A549 (cell line): ENCODE results near the gene LRCOL1. TPM values are rescaled to one million over a fixed set of nuclear protein-coding genes. Genes with fewer than 3 reads are reported as not detected.

Source experiments
- ATAC-seq, 2 experiments: fragments of 200-7000 bp in 1 of 2; fragments of >200 bp in 1 of 2; cut with Nextera tagmentation in 1 of 2; cut with Tn5 transposase in 1 of 2; 3 replicates each; pipeline versions ENCODE4 v1.8.0 to v1.9.1; 2018 to 2020; ENCODE audit warnings: mild to moderate bottlenecking in 1 of 2, moderate library complexity in 1 of 2
- CTCF ChIA-PET: fragments of 300-600 bp; sonication (Branson Sonifier 250); formaldehyde crosslinking; extraction: SDS; loops from one replicate; lab custom pipeline; 2021; ENCODE audit warnings: antibody characterized with exemption, inconsistent platforms; lab: Yijun Ruan, JAX
- POLR2A ChIA-PET: fragments of 350-600 bp; formaldehyde crosslinking; extraction: SDS; loops from one replicate; lab custom pipeline; 2021; ENCODE audit warnings: antibody characterized with exemption, inconsistent platforms; lab: Yijun Ruan, JAX
- DNase-seq, 2 experiments: peaks; one replicate each; pipeline versions ENCODE4 v3.0.0 to v3.0.0-alpha.2; 2011 to 2016; ENCODE audit warnings: low read depth in 1 of 2, low spot score in 1 of 2
- FAIRE-seq: peaks from 2 replicates; lab custom pipeline; 2011; peaks lifted over from hg19 to GRCh38; lab: Jason Lieb, UNC
- H3K27ac ChIP-seq, 2 experiments: fragments of >200 bp; sonication (Bioruptor Twin); formaldehyde crosslinking; 3 replicates each; pipeline ENCODE4 v1.5.1; 2016 to 2017
- H3K4me1 ChIP-seq: fragments of >200 bp; sonication (Bioruptor Twin); formaldehyde crosslinking; 3 replicates; pipeline ENCODE4 v1.6.1; 2016
- H3K4me2 ChIP-seq: fragments of >200 bp; sonication (Bioruptor Twin); formaldehyde crosslinking; 3 replicates; pipeline ENCODE4 v1.6.1; 2016
- H3K4me3 ChIP-seq: fragments of >200 bp; sonication (Bioruptor Twin); formaldehyde crosslinking; 3 replicates; pipeline ENCODE4 v1.5.1; 2016
- H3K9me3 ChIP-seq: fragments of >200 bp; sonication (Bioruptor Twin); formaldehyde crosslinking; 3 replicates; pipeline ENCODE4 v1.6.1; 2016
- E2F6 ChIP-seq: IDR thresholded peaks from 2 replicates; pipeline ENCODE4 v1.6.1; 2012; ENCODE audit warnings: low read depth, borderline replicate concordance
- EHMT2 ChIP-seq: fragments of 200-600 bp; sonication (generic); IDR thresholded peaks from 2 replicates; pipeline ENCODE4 v1.6.1; 2016; ENCODE audit warnings: antibody characterized with exemption, low read depth, mild to moderate bottlenecking, moderate library complexity
- ELK1 ChIP-seq: fragments of 150-350 bp; IDR thresholded peaks from 2 replicates; pipeline ENCODE4 v1.6.1; 2014; ENCODE audit warnings: low read depth, mild to moderate bottlenecking, low read length
- EP300 ChIP-seq, 2 experiments: fragments of >200 bp; sonication (Bioruptor Twin); formaldehyde crosslinking; IDR thresholded peaks; 2 replicates in 1 of 2; 3 replicates in 1 of 2; pipeline ENCODE4 v1.6.1; 2016 to 2017
- GATA3 ChIP-seq: IDR thresholded peaks from 2 replicates; pipeline ENCODE4 v1.6.1; 2012; ENCODE audit warnings: borderline replicate concordance
- HES2 ChIP-seq: fragments of >200 bp; sonication (Bioruptor Twin); formaldehyde crosslinking; IDR thresholded peaks from 2 replicates; pipeline ENCODE4 v1.6.1; 2016
- JUN ChIP-seq, 2 experiments: fragments of >200 bp; sonication (Bioruptor Twin); formaldehyde crosslinking; IDR thresholded peaks; 2 replicates in 1 of 2; 3 replicates in 1 of 2; pipeline ENCODE4 v1.6.1; 2016 to 2017
- JUNB ChIP-seq: fragments of >200 bp; sonication (Bioruptor Twin); formaldehyde crosslinking; IDR thresholded peaks from 2 replicates; pipeline ENCODE4 v1.6.1; 2016
- KDM5A ChIP-seq: fragments of 200-600 bp; sonication (generic); IDR thresholded peaks from 2 replicates; pipeline ENCODE4 v1.6.1; 2016; ENCODE audit warnings: antibody characterized with exemption, mild to moderate bottlenecking
- MYC ChIP-seq: IDR thresholded peaks from 2 replicates; pipeline ENCODE4 v1.6.1; 2012; ENCODE audit warnings: mild to moderate bottlenecking, inconsistent platforms, low read length, improper control_type of control experiment, borderline replicate concordance
- NPAS2 ChIP-seq: fragments of 250-450 bp; sonication (Bioruptor Pico); IDR thresholded peaks from 2 replicates; pipeline ENCODE4 v1.8.0; 2022; ENCODE audit warnings: mild to moderate bottlenecking, moderate library complexity, borderline replicate concordance
- RAD21 ChIP-seq, 2 experiments: fragments of >200 bp in 1 of 2; sonication (Bioruptor Twin) in 1 of 2; formaldehyde crosslinking in 1 of 2; IDR thresholded peaks in 1 of 2; conservative IDR thresholded peaks in 1 of 2; 2 replicates in 1 of 2; 3 replicates in 1 of 2; pipeline ENCODE4 v1.6.1; 2012 to 2018; ENCODE audit warnings: inconsistent platforms in 1 of 2
- RARB ChIP-seq: fragments of 250-450 bp; sonication (Bioruptor Pico); IDR thresholded peaks from 2 replicates; pipeline ENCODE4 v1.8.0; 2021; ENCODE audit warnings: mild to moderate bottlenecking, moderate library complexity
- SREBF2 ChIP-seq: fragments of 450-650 bp; IDR thresholded peaks from 2 replicates; pipeline ENCODE4 v1.6.1; 2014; ENCODE audit warnings: mild to moderate bottlenecking, moderate library complexity
- ZFP36 ChIP-seq: fragments of 450-650 bp; IDR thresholded peaks from 2 replicates; pipeline ENCODE4 v1.6.1; 2014; ENCODE audit warnings: borderline replicate concordance; ENCODE audit not compliant: partially characterized antibody
- ZNF302 ChIP-seq: fragments of 250-450 bp; sonication (Bioruptor Pico); IDR thresholded peaks from 2 replicates; pipeline ENCODE4 v1.9.0; 2021; ENCODE audit warnings: inconsistent platforms, mild to moderate bottlenecking, moderate library complexity
- WGBS: methylation state at CpG from one replicate; pipeline ENCODE4 v1.1.6; 2017; ENCODE audit errors: missing lambda C conversion rate; 5-methylcytosine and 5-hydroxymethylcytosine counted together
- polyA plus RNA-seq, 4 experiments: library from polyadenylated mRNA; depleted of rRNA in 3 of 4; stranded (reverse); fragments of >200 nt; fragmentation: RNase III in 1 of 4; extraction: RNeasy Plus Mini Kit Qiagen cat#74134 plus additional on column Dnase treatment in 1 of 4; gene quantifications; 2 replicates in 3 of 4; 3 replicates in 1 of 4; pipeline ENCODE4 v1.2.3, GENCODE V29; 2011 to 2017
- TF ChIP-seq, protein P1 (sequence below): fragments of 450-650 bp; IDR thresholded peaks from 2 replicates; pipeline ENCODE4 v1.6.1; 2014; ENCODE audit warnings: antibody characterized with exemption

Gene LRCOL1
- polyA plus RNA-seq, 2 of the 4 experiments (the other 2 are of a cell fraction), result not detected

DNA sequence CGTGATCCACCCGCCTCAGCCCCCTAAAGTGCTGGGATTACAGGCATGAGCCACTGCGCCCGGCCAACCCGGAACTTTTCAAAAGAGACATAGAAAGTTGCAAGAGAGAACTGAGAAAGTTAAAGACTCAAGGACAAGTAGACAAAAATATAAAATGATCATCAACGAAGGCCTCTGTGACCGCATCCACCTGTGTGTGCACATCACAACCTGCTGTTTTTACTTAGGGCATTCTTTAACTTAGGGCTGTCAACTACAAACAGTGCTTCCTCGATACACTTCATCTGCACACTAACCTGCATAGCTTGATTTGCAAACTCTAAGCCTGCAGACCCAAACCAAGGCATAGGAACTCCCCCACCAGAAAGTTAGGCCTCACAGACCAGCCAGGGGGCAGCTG, 23.0 kb upstream of the LRCOL1 start:
- H3K4me2 ChIP-seq, result no peak overlapping the region
- FAIRE-seq (no peak), DNase-seq (no peak), ATAC-seq (no peak)
- ChIA-PET CTCF (interaction anchor here (0.8 to 2.2 kb wide), 4 partner anchors 8 to 111 kb away, joined by 3 to 5 read pairs (median 4); no protein-coding TSS in a partner anchor), POLR2A (no interaction called here)
- TF ChIP-seq JUN (IDR thresholded peaks at IDR 0.05) (no peak), KDM5A (no peak), JUNB (no peak)
- TF ChIP-seq, protein P1, sequence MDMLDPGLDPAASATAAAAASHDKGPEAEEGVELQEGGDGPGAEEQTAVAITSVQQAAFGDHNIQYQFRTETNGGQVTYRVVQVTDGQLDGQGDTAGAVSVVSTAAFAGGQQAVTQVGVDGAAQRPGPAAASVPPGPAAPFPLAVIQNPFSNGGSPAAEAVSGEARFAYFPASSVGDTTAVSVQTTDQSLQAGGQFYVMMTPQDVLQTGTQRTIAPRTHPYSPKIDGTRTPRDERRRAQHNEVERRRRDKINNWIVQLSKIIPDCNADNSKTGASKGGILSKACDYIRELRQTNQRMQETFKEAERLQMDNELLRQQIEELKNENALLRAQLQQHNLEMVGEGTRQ, result no peak
- WGBS, result 96% methylated on average over 8 of the region's 8 CpGs
- H3K4me1 ChIP-seq, result no peaks in the 10 kb centered on the region
- no peaks in the 10 kb centered on the region for H3K9me3 ChIP-seq
- no peak overlapping the region for H3K4me3 ChIP-seq
- no peak overlapping the region for H3K27ac ChIP-seq

DNA sequence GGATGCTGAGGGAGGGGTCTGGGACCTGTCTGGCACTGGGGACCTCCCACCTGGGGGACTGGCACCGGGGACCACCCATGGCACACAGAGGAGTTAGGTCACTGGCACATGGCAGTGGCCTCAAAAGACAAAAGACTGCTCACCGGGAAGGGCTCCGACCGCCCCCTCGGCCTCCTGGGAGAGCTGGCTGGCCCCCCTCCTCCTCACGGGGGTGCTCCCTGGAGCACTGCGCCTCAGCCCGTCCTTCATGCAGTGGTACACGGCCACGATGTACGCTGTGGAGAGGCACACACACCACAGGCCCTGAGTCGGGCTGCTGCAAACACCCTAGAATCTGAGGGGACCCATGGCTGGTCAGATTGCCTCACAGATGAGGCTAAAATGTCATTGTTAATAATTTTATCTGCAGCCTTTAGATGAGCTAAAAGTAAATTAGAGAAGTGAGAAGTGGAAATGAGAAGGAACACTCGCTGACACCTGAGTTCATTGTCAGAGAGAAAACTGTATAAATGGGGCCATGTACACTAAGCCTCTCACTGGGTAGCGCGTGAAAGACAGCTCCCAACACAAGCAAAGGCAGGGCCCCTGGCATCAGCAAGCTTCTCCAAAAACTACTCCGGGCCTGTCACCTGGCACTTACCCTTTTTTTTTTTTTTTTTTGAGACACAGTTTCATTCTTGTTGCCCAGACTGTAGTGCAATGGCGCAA, 22.3 kb upstream of the LRCOL1 start:
- CTCF ChIA-PET, result interaction anchor here (0.9 to 2.2 kb wide), 5 partner anchors 9 to 458 kb away, joined by 3 to 5 read pairs (median 4); no protein-coding TSS in a partner anchor
- POLR2A ChIA-PET, result interaction anchor here (0.6 kb wide), 1 partner anchor 21 kb away, joined by 3 read pairs; no protein-coding TSS in a partner anchor
- H3K4me3 ChIP-seq, result no peak overlapping the region
- DNase-seq (no peak), FAIRE-seq (no peak), ATAC-seq (no peak)
- 92% methylated on average over 15 of the region's 17 CpGs for WGBS
- no peak for TF ChIP-seq ELK1
- no peak for TF ChIP-seq GATA3
- H3K9me3 ChIP-seq, result no peaks in the 10 kb centered on the region
- H3K4me2 ChIP-seq, result no peak overlapping the region
- H3K4me1 ChIP-seq, result no peaks in the 10 kb centered on the region
- H3K27ac ChIP-seq, result no peak overlapping the region

DNA sequence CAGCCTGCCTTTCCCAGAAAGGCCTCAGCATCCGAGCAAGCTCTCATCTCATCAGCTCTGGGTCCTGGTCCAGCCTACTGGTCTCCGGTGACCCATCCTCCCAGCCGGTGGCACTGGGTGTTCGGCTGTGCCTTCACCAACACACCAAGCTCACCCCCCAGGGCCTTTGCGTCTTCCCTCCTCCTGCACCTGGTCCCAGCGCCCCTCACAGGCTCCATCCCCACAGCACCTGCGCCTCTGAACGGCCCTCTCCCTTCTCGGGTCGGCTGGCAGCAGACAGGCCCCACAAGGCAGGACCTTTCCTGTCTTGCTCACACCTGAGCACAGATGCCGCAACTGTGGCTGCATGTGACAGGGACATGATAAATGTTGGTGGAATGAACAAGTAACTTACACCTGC, 21.3 kb upstream of the LRCOL1 start:
- H3K9me3 ChIP-seq, result no peaks in the 10 kb centered on the region
- FAIRE-seq, result no peak
- TF ChIP-seq JUN (IDR thresholded peaks at IDR 0.05) (no peak), EHMT2 (no peak)
- TF ChIP-seq, all 56 proteins: peak for 0
- 98% methylated on average over 11 of the region's 11 CpGs for WGBS
- Histone ChIP-seq H3K27ac (no peak overlapping the region), H3K4me1 (no peaks in the 10 kb centered on the region), H3K4me3 (no peak overlapping the region), H3K4me2 (no peak overlapping the region)
- no peak for ATAC-seq
- DNase-seq, result no peak
- POLR2A ChIA-PET, result no interaction called here
- CTCF ChIA-PET, result interaction anchor here (0.9 to 2.2 kb wide), 4 partner anchors 10 to 457 kb away, joined by 3 to 5 read pairs (median 3); no protein-coding TSS in a partner anchor

- ATAC-seq (no peak), FAIRE-seq (no peak), DNase-seq (no peak)
- CTCF ChIA-PET, result interaction anchor here (0.6 to 1.5 kb wide), 4 partner anchors 14 to 189 kb away, joined by 3 to 4 read pairs (median 3); no protein-coding TSS in a partner anchor
- no peaks in the 10 kb centered on the region for H3K9me3 ChIP-seq
- POLR2A ChIA-PET, result no interaction called here
- no peak overlapping the region for H3K27ac ChIP-seq
- no peak overlapping the region for H3K4me2 ChIP-seq
- H3K4me3 ChIP-seq, result no peak overlapping the region
- TF ChIP-seq E2F6, result no peak
- TF ChIP-seq ZFP36, result no peak
- no peak for TF ChIP-seq ZNF302 (CRISPR knock-in tag)
- no peak for TF ChIP-seq RARB (CRISPR knock-in tag)
- TF ChIP-seq SREBF2, result no peak
- TF ChIP-seq EP300 (IDR thresholded peaks at IDR 0.05), result no peak
- TF ChIP-seq HES2, result no peak
- no peak for TF ChIP-seq NPAS2 (CRISPR knock-in tag)
- TF ChIP-seq MYC, result no peak
- TF ChIP-seq RAD21 (conservative IDR thresholded peaks at IDR 0.05 in 1 of 2, IDR thresholded peaks at IDR 0.05 in 1 of 2), result no peak
- 88% methylated on average over 6 of the region's 6 CpGs for WGBS
- H3K4me1 ChIP-seq, result no peaks in the 10 kb centered on the region
Measured at GRCh38 chr12:132630672-132631071, 20.3 kb upstream of the LRCOL1 start.
